K562 (cell line): ENCODE data around the gene RALGAPA2. TPM values are rescaled to one million over a fixed set of nuclear protein-coding genes. Genes with fewer than 3 reads are reported as not detected.

ENCODE experiments used
- ATAC-seq: fragments of 200-7000 bp; cut with Tn5 transposase; 3 replicates; pipeline ENCODE4 v1.9.1; 2020; ENCODE audit warnings: moderate library complexity
- BruUV-seq: library from RNA; stranded (reverse); fragments of 400-500 nt; replicated peaks from 2 replicates; lab custom pipeline; 2021; lab: Mats Ljungman, UMichigan
- CTCF ChIA-PET: fragments of 300-600 bp; formaldehyde crosslinking; extraction: SDS; loops from one replicate; lab custom pipeline; 2021; ENCODE audit warnings: low intra/inter-chr PET ratio; lab: Yijun Ruan, JAX
- POLR2A ChIA-PET: fragments of 300-600, 350-650 bp; sonication (Branson Sonifier 250); formaldehyde crosslinking; extraction: SDS; loops from one replicate; lab custom pipeline; 2021; ENCODE audit warnings: antibody characterized with exemption, inconsistent platforms; lab: Yijun Ruan, JAX
- DNase-seq, 4 experiments: peaks; one replicate each; pipeline versions ENCODE4 v3.0.0 to v3.0.0-alpha.2; 2011 to 2018; ENCODE audit warnings: low spot score in 3 of 4, mixed read lengths in 3 of 4; ENCODE audit errors: extremely low read depth in 1 of 4
- FAIRE-seq: peaks from 2 replicates; lab custom pipeline; 2011; peaks lifted over from hg19 to GRCh38; lab: Jason Lieb, UNC
- H2AFZ ChIP-seq: 2 replicates; pipeline ENCODE4 v1.6.0; 2011; ENCODE audit warnings: low read depth, low read length, control low read depth, inconsistent platforms
- H3K27ac ChIP-seq: fragments of 200-600 bp; 3 replicates; pipeline ENCODE4 v1.8.0; 2011; ENCODE audit warnings: low read depth, mild to moderate bottlenecking, control low read depth, inconsistent platforms, low read length, moderate library complexity, mixed read lengths; ENCODE audit errors: extremely low read depth
- H3K27me3 ChIP-seq, 2 experiments: fragments of 300-600 bp in 1 of 2; 2 replicates in 1 of 2; 3 replicates in 1 of 2; pipeline versions ENCODE4 v1.6.0 to v1.8.0; 2011; ENCODE audit warnings: inconsistent platforms in 2 of 2, low read length in 2 of 2, mild to moderate bottlenecking in 1 of 2, mixed read lengths in 1 of 2, moderate library complexity in 1 of 2; ENCODE audit not compliant: control insufficient read depth in 2 of 2, insufficient read depth in 2 of 2
- H3K36me3 ChIP-seq: fragments of 300-600 bp; 3 replicates; pipeline ENCODE4 v1.8.0; 2011; ENCODE audit warnings: mild to moderate bottlenecking, low read length, inconsistent platforms; ENCODE audit not compliant: control insufficient read depth, insufficient read depth
- H3K4me1 ChIP-seq, 2 experiments: fragments of 200-600 bp in 1 of 2; replicated peaks in 1 of 2; 2 replicates in 1 of 2; 3 replicates in 1 of 2; pipeline versions ENCODE4 v1.5.1 to v1.8.0; 2011; ENCODE audit warnings: inconsistent platforms in 2 of 2, low read length in 2 of 2, mild to moderate bottlenecking in 1 of 2, mixed read lengths in 1 of 2, moderate library complexity in 1 of 2; ENCODE audit not compliant: control insufficient read depth in 2 of 2, insufficient read depth in 2 of 2
- H3K4me2 ChIP-seq: 2 replicates; pipeline ENCODE4 v1.6.1; 2011; ENCODE audit warnings: low read length, control low read depth, inconsistent platforms, mixed read lengths; ENCODE audit not compliant: insufficient read depth
- H3K4me3 ChIP-seq: fragments of 200-600 bp; sonication (generic), shearing (Covaris generic); 2 replicates; pipeline ENCODE4 v1.5.1; 2016; ENCODE audit warnings: control low read depth, inconsistent platforms
- H3K79me2 ChIP-seq: fragments of 200-600 bp; 3 replicates; pipeline ENCODE4 v1.8.0; 2011; ENCODE audit warnings: low read length, inconsistent platforms; ENCODE audit not compliant: control insufficient read depth, insufficient read depth
- H3K9ac ChIP-seq, 2 experiments: 2 replicates each; pipeline versions ENCODE4 v1.6.0 to v1.6.1; 2011; ENCODE audit warnings: low read depth in 2 of 2, low read length in 2 of 2, control low read depth in 1 of 2, inconsistent platforms in 1 of 2, mild to moderate bottlenecking in 1 of 2, mixed read lengths in 1 of 2; ENCODE audit not compliant: insufficient read depth in 1 of 2
- H3K9me1 ChIP-seq: one replicate; pipeline ENCODE4 v1.6.0; 2011; ENCODE audit warnings: inconsistent platforms, mild to moderate bottlenecking, low read length, moderate library complexity; ENCODE audit not compliant: control insufficient read depth, insufficient read depth
- H3K9me3 ChIP-seq: replicated peaks from 2 replicates; pipeline ENCODE4 v1.5.1; 2011; ENCODE audit warnings: low read depth, low read length, inconsistent platforms; ENCODE audit not compliant: control insufficient read depth, insufficient read depth
- H4K20me1 ChIP-seq: replicated peaks from 2 replicates; pipeline ENCODE4 v1.6.1; 2011; ENCODE audit warnings: low read length, inconsistent platforms, mixed read lengths; ENCODE audit not compliant: control insufficient read depth, insufficient read depth
- CEBPG ChIP-seq, 3 experiments: fragments of 200-800 bp in 1 of 3; sonication (Bioruptor generic) in 1 of 3; sonication (generic) in 1 of 3; formaldehyde crosslinking in 1 of 3; IDR thresholded peaks in 2 of 3; conservative IDR thresholded peaks in 1 of 3; 2 replicates each; pipeline versions ENCODE4 v1.6.1 to v1.8.0; 2016 to 2022; ENCODE audit warnings: missing compliant biosample characterization in 2 of 3, missing genetic modification characterization in 2 of 3, mild to moderate bottlenecking in 1 of 3, missing genetic modification reagents in 1 of 3
- ESRRB ChIP-seq: fragments of 250-450 bp; sonication (Bioruptor Pico); IDR thresholded peaks from 2 replicates; pipeline ENCODE4 v1.5.0; 2020; ENCODE audit warnings: mild to moderate bottlenecking, moderate library complexity, borderline replicate concordance
- ZNF830 ChIP-seq: fragments of 250-450 bp; sonication (Bioruptor Pico); IDR thresholded peaks from 2 replicates; pipeline ENCODE4 v1.5.0; 2021; ENCODE audit warnings: mild to moderate bottlenecking
- WGBS: fragments of 100-300 bp; shearing (Covaris generic); methylation state at CpG from one replicate; pipeline ENCODE4 v1.1.6; 2016; ENCODE audit warnings: low coverage, mixed read lengths; ENCODE audit not compliant: insufficient coverage; ENCODE audit errors: missing lambda C conversion rate; 5-methylcytosine and 5-hydroxymethylcytosine counted together
- in situ Hi-C: fragments of 300-500 bp; cut with MboI; formaldehyde crosslinking; loops from 4 replicates; pipeline ENCODE4 v1.15.0; 2018; ENCODE audit warnings: inconsistent platforms, mixed read lengths
- intact Hi-C: fragments of 100-400 bp; cut with micrococcal nuclease; formaldehyde crosslinking; loops from 2 replicates; pipeline ENCODE4 v1.14.2; 2022
- polyA plus RNA-seq, 8 experiments: library from polyadenylated mRNA; depleted of rRNA in 4 of 8; stranded (reverse) in 5 of 8; unstranded in 3 of 8; fragments of >200 nt; fragmentation: Nextera tagmentation in 2 of 8; fragmentation: Illumina TruSeq in 1 of 8; extraction: Ambion mirVana in 2 of 8; extraction: Trizol in 1 of 8; gene quantifications; 2 replicates each; pipeline versions ENCODE4 v1.2.1 to v1.2.3, GENCODE V29; 2011 to 2014; ENCODE audit warnings: inconsistent platforms in 1 of 8, missing spikeins in 1 of 8
- total RNA-seq, 7 experiments: library from RNA; depleted of rRNA in 6 of 7; stranded (reverse); fragments of >200 nt in 6 of 7; fragmentation: Illumina TruSeq in 2 of 7; extraction: Trizol in 2 of 7; gene quantifications; 2 replicates each; pipeline versions ENCODE4 v1.2.1 to v1.2.3, GENCODE V29; 2011 to 2021; ENCODE audit warnings: low replicate concordance in 1 of 7
- TF ChIP-seq, protein P1 (sequence below): fragments of 450-650 bp; IDR thresholded peaks from 2 replicates; pipeline ENCODE4 v1.6.1; 2016
- TF ChIP-seq, protein P2 (sequence below): sonication (generic); formaldehyde crosslinking; IDR thresholded peaks from 2 replicates; pipeline ENCODE4 v1.8.1; 2023; ENCODE audit warnings: mild to moderate bottlenecking, missing genetic modification reagents, moderate library complexity

RALGAPA2 gene
- total and polyA plus RNA-seq, 9 of the 15 experiments (the other 6 are each of a cell fraction or from before 2014, with no cell fraction given) = 0.35 to 2.7 (median 1.4) TPM

DNA sequence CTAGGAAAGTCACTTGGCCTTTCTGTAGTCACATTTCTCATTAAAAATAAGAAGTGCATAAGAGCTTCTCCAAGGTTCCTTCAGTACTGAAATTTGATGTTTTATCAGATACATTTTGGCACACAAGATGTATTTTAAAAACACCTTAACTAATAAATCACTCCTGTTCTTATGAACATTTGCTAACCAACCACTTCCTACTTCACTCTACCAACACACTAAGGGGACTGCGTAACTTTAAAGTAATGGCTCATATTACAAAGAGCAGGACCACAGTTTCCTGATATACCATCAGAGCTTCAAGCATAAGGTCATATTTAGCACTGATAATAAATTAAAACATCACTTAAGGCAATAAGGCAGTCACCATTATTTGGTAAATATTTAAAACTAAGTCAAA, 104.4 kb downstream of the RALGAPA2 start:
- H3K27ac ChIP-seq = no peak overlapping the region
- no peaks in the 10 kb centered on the region for H3K9me1 ChIP-seq
- no peaks in the 10 kb centered on the region for H3K36me3 ChIP-seq
- H4K20me1 ChIP-seq = no peaks in the 10 kb centered on the region
- ChIA-PET CTCF (no interaction called here), POLR2A (interaction anchor here (2.3 kb wide), 1 partner anchor 14 kb away, joined by 6 read pairs; no protein-coding TSS in a partner anchor)
- FAIRE-seq = no peak
- no peaks in the 10 kb centered on the region for H3K9me3 ChIP-seq
- no peak overlapping the region for H3K4me2 ChIP-seq
- no peak overlapping the region for H3K4me3 ChIP-seq
- intact Hi-C loops (no loop called here), in situ Hi-C loops (no loop called here)
- no peak overlapping the region for H3K9ac ChIP-seq
- 33% methylated on average over 1 of the region's 1 CpG for WGBS
- no peak for DNase-seq
- H3K79me2 ChIP-seq = no peaks in the 10 kb centered on the region
- TF ChIP-seq CEBPG (CRISPR knock-in tag; IDR thresholded peaks at IDR 0.05) (no peak), CEBPG (tag; conservative IDR thresholded peaks at IDR 0.05 in 1 of 2, IDR thresholded peaks at IDR 0.05 in 1 of 2) (no peak), ZNF830 (CRISPR knock-in tag) (no peak), ESRRB (CRISPR knock-in tag) (no peak)
- TF ChIP-seq, protein P1, sequence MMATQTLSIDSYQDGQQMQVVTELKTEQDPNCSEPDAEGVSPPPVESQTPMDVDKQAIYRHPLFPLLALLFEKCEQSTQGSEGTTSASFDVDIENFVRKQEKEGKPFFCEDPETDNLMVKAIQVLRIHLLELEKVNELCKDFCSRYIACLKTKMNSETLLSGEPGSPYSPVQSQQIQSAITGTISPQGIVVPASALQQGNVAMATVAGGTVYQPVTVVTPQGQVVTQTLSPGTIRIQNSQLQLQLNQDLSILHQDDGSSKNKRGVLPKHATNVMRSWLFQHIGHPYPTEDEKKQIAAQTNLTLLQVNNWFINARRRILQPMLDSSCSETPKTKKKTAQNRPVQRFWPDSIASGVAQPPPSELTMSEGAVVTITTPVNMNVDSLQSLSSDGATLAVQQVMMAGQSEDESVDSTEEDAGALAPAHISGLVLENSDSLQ = no peak
- TF ChIP-seq, protein P2, sequence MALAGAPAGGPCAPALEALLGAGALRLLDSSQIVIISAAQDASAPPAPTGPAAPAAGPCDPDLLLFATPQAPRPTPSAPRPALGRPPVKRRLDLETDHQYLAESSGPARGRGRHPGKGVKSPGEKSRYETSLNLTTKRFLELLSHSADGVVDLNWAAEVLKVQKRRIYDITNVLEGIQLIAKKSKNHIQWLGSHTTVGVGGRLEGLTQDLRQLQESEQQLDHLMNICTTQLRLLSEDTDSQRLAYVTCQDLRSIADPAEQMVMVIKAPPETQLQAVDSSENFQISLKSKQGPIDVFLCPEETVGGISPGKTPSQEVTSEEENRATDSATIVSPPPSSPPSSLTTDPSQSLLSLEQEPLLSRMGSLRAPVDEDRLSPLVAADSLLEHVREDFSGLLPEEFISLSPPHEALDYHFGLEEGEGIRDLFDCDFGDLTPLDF (CRISPR knock-in tag) = no peak
- peaks cover 0 to 3% of the 10 kb centered on the region in 2 experiments; a peak in 1 of 5 replicates for H3K27me3 ChIP-seq
- no TSS peak for BruUV-seq
- H3K4me1 ChIP-seq = no peaks in the 10 kb centered on the region; a peak in 1 of 5 replicates
- no peak for ATAC-seq
- H2AFZ ChIP-seq = no peak overlapping the region
